Ovary (tissue), 9 donors: ENCODE results near the gene MAP3K19. TPM values are rescaled to one million over a fixed set of nuclear protein-coding genes. Genes with fewer than 3 reads are reported as not detected.

Experiments
- DNase-seq, 5 donors: peaks; one replicate each; pipeline ENCODE4 v3.0.0-alpha.2; 2019 to 2020
- H3K27ac ChIP-seq, 2 donors: fragments of 200-600 bp; one replicate each; pipeline versions ENCODE4 v1.5.1 to v1.8.0; 2019 to 2022
- H3K27me3 ChIP-seq: fragments of 200-600 bp; one replicate; pipeline ENCODE4 v1.8.0; 2022
- H3K36me3 ChIP-seq: fragments of 200-600 bp; sonication (generic); one replicate; pipeline ENCODE4 v1.5.1; 2019
- H3K4me1 ChIP-seq: one replicate; pipeline ENCODE4 v1.8.1; 2013; ENCODE audit warnings: mild to moderate bottlenecking, moderate library complexity; ENCODE audit not compliant: insufficient read depth
- H3K4me3 ChIP-seq: fragments of 200-600 bp; sonication (generic); one replicate; pipeline ENCODE4 v1.5.1; 2017
- H3K9me3 ChIP-seq, 2 donors: fragments of 200-600 bp in 1 of 2; sonication (generic) in 1 of 2; one replicate each; pipeline versions ENCODE4 v1.5.1 to v1.8.1; 2013 to 2019; ENCODE audit warnings: mild to moderate bottlenecking in 1 of 2, moderate library complexity in 1 of 2
- EP300 ChIP-seq: sonication (generic); formaldehyde crosslinking; IDR thresholded peaks from one replicate; pipeline ENCODE4 v1.6.1; 2017; ENCODE audit warnings: antibody characterized with exemption
- POLR2A ChIP-seq: fragments of 450-650 bp; IDR thresholded peaks from one replicate; pipeline ENCODE4 v1.6.1; 2017; ENCODE audit warnings: antibody characterized with exemption, mild to moderate bottlenecking, moderate library complexity
- WGBS, 3 donors: extraction: QIAGEN DNeasy Blood & Tissue Kit in 1 of 3; methylation state at CpG; one replicate each; pipeline versions ENCODE4 v1.1.5 to v1.1.7; 2013 to 2017; 5-methylcytosine and 5-hydroxymethylcytosine counted together
- intact Hi-C, 4 donors: fragments of 100-400 bp; cut with DNase I; formaldehyde crosslinking; loops; one replicate each; pipeline versions ENCODE4 v1.11.0 to v1.15.1; 2022 to 2023
- polyA plus RNA-seq, 2 donors: library from polyadenylated mRNA; stranded (reverse); fragments of 200-250 nt in 1 of 2; fragments of 350-450 nt in 1 of 2; fragmentation: Illumina TruSeq in 1 of 2; extraction: RNeasy Lipid Tissue Mini Kit (QIAGEN cat#74804) in 1 of 2; gene quantifications; one replicate each; pipeline ENCODE4 v1.2.3, GENCODE V29; 2013 to 2014
- total RNA-seq, 7 donors: library from RNA; depleted of rRNA in 2 of 7; stranded (reverse); fragments of >200 nt in 2 of 7; fragmentation: NEBNext Ultra II Directional in 3 of 7; extraction: Animal tissue kit (Norgen Biotek cat#: 25700) in 3 of 7; gene quantifications; one replicate each; pipeline versions ENCODE4 v1.1.0 to v1.2.4, GENCODE V29; 2016 to 2023
- TF ChIP-seq, protein P1 (sequence below), 3 donors: fragments of 450-650 bp in 2 of 3; fragments of 200-600 bp in 1 of 3; IDR thresholded peaks; one replicate each; pipeline versions ENCODE4 v1.5.1 to v1.8.0; 2016 to 2022; ENCODE audit warnings: antibody characterized with exemption in 3 of 3, mild to moderate bottlenecking in 1 of 3
- donor health status: DM: no; HTN: no; CAD: no; lungs with moderate emphysema.
- donor health status: DM: no; HTN: no; CAD: no.
- donor health status: Bipolar disorder and iron deficiency.
- donor health status: DM: yes; HTN: yes; CAD: no.
- donor health status: DM: no; HTN: no; CAD: no.
- donor health status: DM: yes; HTN: yes; CAD: no.

MAP3K19 gene
- total and polyA plus RNA-seq, 9 donors: 0.02 to 23.2 (median 0.93) TPM; not detected in 3

DNA sequence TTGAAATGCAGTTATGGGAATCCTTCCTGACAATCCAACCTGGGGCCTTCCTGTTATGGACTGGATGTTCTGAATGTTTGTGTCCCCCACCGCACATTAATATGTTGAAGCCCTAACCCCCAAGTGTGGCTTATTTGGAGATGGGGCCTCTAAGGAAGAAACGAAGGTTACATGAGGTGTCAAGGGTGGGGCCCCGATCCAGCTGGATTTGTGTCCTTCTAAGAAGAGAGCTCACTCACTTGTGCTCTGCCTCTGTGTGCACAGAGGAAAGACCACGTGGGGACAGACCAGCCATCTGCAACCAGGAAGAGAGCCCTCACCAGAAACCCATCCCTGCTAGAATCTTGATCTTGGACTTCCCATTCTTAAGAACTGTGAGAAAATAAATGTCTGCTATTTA is 44.4 kb downstream of the MAP3K19 start:
- 82 to 87% (median 84%) methylated on average over 4 of the region's 4 CpGs for WGBS, 3 donors

DNA sequence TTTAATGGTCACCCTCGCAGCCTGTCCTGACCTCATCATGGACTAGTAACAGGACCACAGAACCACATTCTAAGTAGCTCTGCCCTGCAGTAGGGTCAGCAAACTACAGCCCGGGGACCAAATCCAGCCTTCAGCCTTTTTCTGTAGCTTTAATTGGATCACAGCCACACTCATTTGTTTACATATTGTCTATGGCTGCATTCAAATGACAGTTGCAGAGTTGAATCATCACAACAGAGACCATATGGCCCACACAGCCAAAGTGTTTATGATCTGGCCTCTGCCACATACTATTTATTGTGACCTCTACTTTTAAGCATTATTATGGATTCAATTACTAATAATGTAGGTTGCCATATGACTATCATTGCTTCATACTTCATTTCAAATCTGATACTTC is 47.7 kb downstream of the MAP3K19 start:
- Histone ChIP-seq H3K36me3 (no peaks in the 10 kb centered on the region), H3K4me3 (no peak overlapping the region), H3K9me3 (no peaks in the 10 kb centered on the region), H3K4me1 (peaks cover under 1% of the 10 kb centered on the region), H3K27me3 (no peaks in the 10 kb centered on the region), H3K27ac (no peak overlapping the region)
- no peak for DNase-seq
- intact Hi-C loops: loop anchor here in 1 of 4 donors (10.0 kb wide), 1 partner anchor 715 kb away; no protein-coding TSS in a partner anchor
- 68 to 75% (median 73%) methylated on average over 2 of the region's 2 CpGs for WGBS, 3 donors
- TF ChIP-seq POLR2A (no peak), EP300 (no peak)
- TF ChIP-seq, protein P1, sequence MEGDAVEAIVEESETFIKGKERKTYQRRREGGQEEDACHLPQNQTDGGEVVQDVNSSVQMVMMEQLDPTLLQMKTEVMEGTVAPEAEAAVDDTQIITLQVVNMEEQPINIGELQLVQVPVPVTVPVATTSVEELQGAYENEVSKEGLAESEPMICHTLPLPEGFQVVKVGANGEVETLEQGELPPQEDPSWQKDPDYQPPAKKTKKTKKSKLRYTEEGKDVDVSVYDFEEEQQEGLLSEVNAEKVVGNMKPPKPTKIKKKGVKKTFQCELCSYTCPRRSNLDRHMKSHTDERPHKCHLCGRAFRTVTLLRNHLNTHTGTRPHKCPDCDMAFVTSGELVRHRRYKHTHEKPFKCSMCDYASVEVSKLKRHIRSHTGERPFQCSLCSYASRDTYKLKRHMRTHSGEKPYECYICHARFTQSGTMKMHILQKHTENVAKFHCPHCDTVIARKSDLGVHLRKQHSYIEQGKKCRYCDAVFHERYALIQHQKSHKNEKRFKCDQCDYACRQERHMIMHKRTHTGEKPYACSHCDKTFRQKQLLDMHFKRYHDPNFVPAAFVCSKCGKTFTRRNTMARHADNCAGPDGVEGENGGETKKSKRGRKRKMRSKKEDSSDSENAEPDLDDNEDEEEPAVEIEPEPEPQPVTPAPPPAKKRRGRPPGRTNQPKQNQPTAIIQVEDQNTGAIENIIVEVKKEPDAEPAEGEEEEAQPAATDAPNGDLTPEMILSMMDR (IDR thresholded peaks at IDR 0.05): no peak

More for the DNA sequence above, 44.4 kb downstream of the MAP3K19 start:
- no peak for TF ChIP-seq EP300
- TF ChIP-seq POLR2A: no peak
- TF ChIP-seq, protein P1 (IDR thresholded peaks at IDR 0.05): no peak
- H3K4me3 ChIP-seq: no peak overlapping the region
- H3K4me1 ChIP-seq: peaks cover 2% of the 10 kb centered on the region
- no peaks in the 10 kb centered on the region for H3K27me3 ChIP-seq
- no peaks in the 10 kb centered on the region for H3K9me3 ChIP-seq
- no peaks in the 10 kb centered on the region for H3K36me3 ChIP-seq
- DNase-seq: no peak
- intact Hi-C loops: loop anchor here in 3 of 4 donors (5.0 to 10.0 kb wide), 2 partner anchors 709 to 712 kb away; no protein-coding TSS in a partner anchor
- H3K27ac ChIP-seq: no peak overlapping the region

DNA sequence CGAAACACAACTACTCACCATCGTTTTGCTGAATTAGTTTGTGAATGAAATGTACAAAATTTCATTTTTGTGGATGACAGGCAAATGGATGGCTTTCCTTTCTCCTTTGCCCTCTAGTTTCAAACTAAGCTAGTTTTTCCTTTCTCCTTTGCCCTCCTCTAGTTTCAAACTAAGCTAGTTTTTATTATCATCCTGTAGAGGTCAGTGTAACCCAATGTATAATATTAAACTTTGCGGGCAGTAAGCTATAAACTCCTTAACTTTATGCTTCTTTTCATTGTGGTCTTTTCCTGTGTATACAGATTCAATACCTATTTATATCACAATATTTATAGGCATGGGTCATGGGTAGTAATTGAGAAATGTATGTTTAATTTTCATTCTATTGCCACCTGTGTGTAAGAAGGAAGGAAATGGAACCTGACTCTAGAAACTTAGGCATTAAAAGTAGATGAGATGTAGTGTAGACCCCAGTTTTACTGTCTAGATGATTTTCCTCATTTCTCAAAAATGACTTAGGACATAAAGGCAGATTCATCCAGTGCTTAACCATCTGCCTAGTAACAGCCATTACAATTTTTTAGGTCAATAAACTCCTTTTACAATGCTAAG is 58.1 kb downstream of the MAP3K19 start:
- Histone ChIP-seq H3K4me1 (no peaks in the 10 kb centered on the region), H3K36me3 (no peaks in the 10 kb centered on the region), H3K9me3 (no peaks in the 10 kb centered on the region), H3K27ac (no peak overlapping the region), H3K27me3 (no peaks in the 10 kb centered on the region), H3K4me3 (no peak overlapping the region)
- DNase-seq: no peak
- TF ChIP-seq, protein P1 (IDR thresholded peaks at IDR 0.05): peak in 1 of 3 donors; percentile 11
- no peak for TF ChIP-seq POLR2A
- WGBS, 3 donors: 12 to 16% (median 13%) methylated on average over 3 of the region's 3 CpGs
- intact Hi-C loops: no loop called here

DNA sequence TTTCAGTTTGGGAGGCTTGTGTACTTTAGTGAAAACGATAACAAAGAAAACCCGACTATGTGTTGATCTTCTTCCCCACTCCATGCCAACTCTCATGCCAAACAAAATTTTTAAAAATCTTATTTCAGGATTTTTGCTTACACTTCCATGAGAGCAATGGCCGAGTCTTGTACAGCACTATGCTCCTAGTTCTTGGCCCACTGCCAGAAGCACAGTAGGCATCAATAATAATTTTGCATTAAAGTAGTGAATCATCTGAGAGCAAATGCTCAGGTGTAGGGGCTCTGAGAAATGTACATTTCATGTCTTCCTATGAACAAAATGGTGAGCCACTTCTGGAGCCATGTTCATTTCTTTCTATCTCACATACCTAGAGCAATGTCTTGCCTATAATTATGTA is 62.2 kb downstream of the MAP3K19 start:
- DNase-seq: no peak
- Histone ChIP-seq H3K27me3 (no peaks in the 10 kb centered on the region), H3K27ac (no peak overlapping the region), H3K9me3 (no peaks in the 10 kb centered on the region), H3K4me1 (no peaks in the 10 kb centered on the region), H3K36me3 (no peaks in the 10 kb centered on the region), H3K4me3 (no peak overlapping the region)
- intact Hi-C loops: no loop called here
- TF ChIP-seq POLR2A: no peak
- TF ChIP-seq, protein P1 (IDR thresholded peaks at IDR 0.05): no peak
- TF ChIP-seq EP300: no peak
- WGBS, 3 donors: 65 to 78% (median 71%) methylated on average over 3 of the region's 3 CpGs
